Adipocyte (in vitro differentiated cells): Measurements from ENCODE around the gene CIDEC.
A peak's percentile ranks its signal among the peaks of the same experiment; 100 is the strongest.
"Not testable (repeated sequence)": the region's sequence is repeated elsewhere in the genome, so short reads cannot be mapped to it uniquely, and the experiment has no call there.

Experiments used
- DNase-seq: peaks from one replicate; pipeline ENCODE4 v3.0.0-alpha.2; 2015; ENCODE audit warnings: low read depth
- H3K27me3 ChIP-seq: replicated peaks from 2 replicates; pipeline ENCODE4 v1.7.0; 2013; ENCODE audit warnings: mild to moderate bottlenecking, low read length, moderate library complexity; ENCODE audit not compliant: control insufficient read depth, insufficient read depth
- H3K36me3 ChIP-seq: 2 replicates; pipeline ENCODE4 v1.7.0; 2013; ENCODE audit warnings: low read length, mild to moderate bottlenecking, moderate library complexity; ENCODE audit not compliant: control insufficient read depth, insufficient read depth, severe bottlenecking
- H3K4me1 ChIP-seq: 2 replicates; pipeline ENCODE4 v1.7.0; 2013; ENCODE audit warnings: mild to moderate bottlenecking, low read length, moderate library complexity; ENCODE audit not compliant: control insufficient read depth, insufficient read depth
- H3K4me3 ChIP-seq: 2 replicates; pipeline ENCODE4 v1.7.0; 2013; ENCODE audit warnings: mild to moderate bottlenecking, low read length, moderate library complexity
- H3K9ac ChIP-seq: 2 replicates; pipeline ENCODE4 v1.7.0; 2013; ENCODE audit warnings: mild to moderate bottlenecking, low read length, moderate library complexity
- H3K9me3 ChIP-seq: 2 replicates; pipeline ENCODE4 v1.7.0; 2013; ENCODE audit warnings: mild to moderate bottlenecking, low read length, moderate library complexity; ENCODE audit not compliant: control insufficient read depth

CIDEC gene

DNA sequence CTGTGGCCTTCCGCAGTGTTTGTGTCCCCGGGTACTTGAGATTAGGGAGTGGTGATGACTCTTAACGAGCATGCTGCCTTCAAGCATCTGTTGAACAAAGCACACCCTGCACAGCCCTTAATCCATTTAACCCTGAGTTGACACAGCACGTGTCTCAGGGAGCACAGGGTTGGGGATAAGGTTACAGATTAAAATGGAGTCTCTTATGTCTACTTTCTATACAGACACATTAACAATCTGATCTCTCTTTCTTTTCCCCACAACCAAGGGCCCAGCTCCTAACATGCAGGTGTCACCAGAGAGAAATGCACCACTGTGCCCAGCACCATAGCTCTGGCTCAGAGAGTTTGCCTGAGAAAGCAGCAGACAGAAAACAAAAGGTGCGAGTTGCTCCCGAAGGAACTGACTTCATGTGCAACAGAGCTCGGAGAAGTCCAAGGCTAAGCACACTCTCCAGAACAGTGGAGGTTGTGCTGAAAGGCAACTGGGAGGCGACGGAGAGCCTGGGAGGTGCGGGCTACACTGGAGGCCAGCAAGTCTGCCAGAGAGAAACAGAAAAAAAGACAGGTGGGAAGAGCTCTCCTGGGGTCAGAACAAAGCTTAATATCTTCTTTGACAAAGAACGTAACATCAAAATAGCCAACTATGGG is 25.6 kb downstream of the CIDEC start:
- DNase-seq, H3K9me3 ChIP-seq: not testable (repeated sequence)
- H3K4me1 ChIP-seq: peaks cover 22% of the 10 kb centered on the region

DNA sequence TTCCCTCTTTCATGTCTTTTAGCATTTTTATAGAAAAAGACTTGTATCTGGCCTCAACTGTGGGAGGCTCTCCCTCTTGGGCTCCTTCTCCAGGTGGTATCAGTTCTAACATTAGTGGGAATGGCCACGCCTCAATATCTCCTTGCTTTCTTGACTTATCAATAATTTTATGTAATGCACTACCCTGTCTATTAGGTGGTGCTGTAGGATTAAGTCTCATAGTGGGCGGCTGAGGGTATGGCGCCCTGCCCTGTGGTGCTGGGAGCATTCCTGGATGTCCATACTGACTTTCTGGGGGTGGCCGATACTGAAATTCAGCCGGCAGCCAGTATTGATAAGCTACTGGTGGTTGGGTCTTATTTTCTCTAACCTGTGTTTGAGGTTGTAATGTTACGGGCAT is 27.5 kb downstream of the CIDEC start:
- Histone ChIP-seq H3K27me3 (no peaks in the 10 kb centered on the region), H3K9me3 (no peaks in the 10 kb centered on the region), H3K4me1 (peaks cover 22% of the 10 kb centered on the region), H3K36me3 (no peaks in the 10 kb centered on the region), H3K4me3 (no peak overlapping the region), H3K9ac (no peak overlapping the region)
- DNase-seq: no peak

More for the DNA sequence above, 25.6 kb downstream of the CIDEC start:
- H3K27me3 ChIP-seq, H3K36me3 ChIP-seq, H3K9ac ChIP-seq, H3K4me3 ChIP-seq: not testable (repeated sequence)

DNA sequence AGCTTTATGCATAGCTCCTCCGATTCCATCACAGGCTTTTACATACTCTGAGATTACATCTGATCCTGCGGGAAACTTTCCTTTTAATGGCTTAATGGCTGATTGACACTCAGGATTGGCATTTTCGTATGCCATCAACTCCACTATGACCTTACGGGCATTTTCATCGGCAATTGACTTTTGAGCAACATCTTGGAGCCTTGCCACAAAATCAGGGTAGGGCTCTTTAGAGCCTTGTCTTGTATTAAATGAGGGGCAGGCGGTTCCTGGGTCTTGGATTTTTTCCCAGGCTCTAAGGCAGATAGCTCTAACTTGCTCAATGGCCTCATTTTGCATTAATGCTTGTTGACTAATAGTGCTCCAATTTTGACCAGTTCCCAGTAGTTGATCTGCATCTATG is 28.1 kb downstream of the CIDEC start:
- H3K9me3 ChIP-seq, H3K4me3 ChIP-seq, H3K27me3 ChIP-seq, DNase-seq, H3K36me3 ChIP-seq, H3K9ac ChIP-seq: not testable (repeated sequence)
- H3K4me1 ChIP-seq: peaks cover 22% of the 10 kb centered on the region

- not testable (repeated sequence) for H3K9me3 ChIP-seq, H3K36me3 ChIP-seq, DNase-seq, H3K9ac ChIP-seq, H3K4me3 ChIP-seq, H3K27me3 ChIP-seq
- peaks cover 22% of the 10 kb centered on the region for H3K4me1 ChIP-seq
These were observed 28.7 kb downstream of the CIDEC start for GRCh38 chr3:9851383-9851782.

DNA sequence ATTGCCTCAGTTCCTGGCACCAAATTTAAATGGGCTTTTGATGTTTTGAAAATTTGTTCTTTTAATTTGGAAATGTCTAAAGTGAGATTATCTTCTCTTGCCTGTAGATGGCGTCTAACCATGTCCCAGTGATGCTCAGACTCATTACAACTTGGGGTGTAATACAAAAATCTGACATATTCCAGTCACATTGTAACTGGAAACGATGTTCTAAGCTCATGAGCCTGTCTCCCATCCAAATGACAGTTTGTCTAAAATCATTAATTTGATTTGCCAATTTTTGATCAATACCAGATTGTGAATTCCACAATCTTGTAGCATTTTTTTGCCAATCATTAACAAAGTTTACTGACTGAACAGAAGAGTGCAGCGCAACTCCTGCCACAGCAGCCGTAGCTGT is 31.2 kb downstream of the CIDEC start:
- not testable (repeated sequence) for H3K4me3 ChIP-seq, H3K9me3 ChIP-seq, H3K36me3 ChIP-seq, H3K27me3 ChIP-seq
- H3K9ac ChIP-seq: peak overlapping the region; percentile 54
- H3K4me1 ChIP-seq: peaks cover 28% of the 10 kb centered on the region
- DNase-seq: peak; percentile 75

- not testable (repeated sequence) for H3K36me3 ChIP-seq, DNase-seq, H3K9me3 ChIP-seq, H3K9ac ChIP-seq, H3K27me3 ChIP-seq, H3K4me3 ChIP-seq
- peaks cover 29% of the 10 kb centered on the region for H3K4me1 ChIP-seq
These were observed 32.2 kb downstream of the CIDEC start for GRCh38 chr3:9847870-9848269.

- DNase-seq: no peak
- H3K4me1 ChIP-seq: peaks cover 28% of the 10 kb centered on the region
- no peaks in the 10 kb centered on the region for H3K27me3 ChIP-seq
- no peak overlapping the region for H3K4me3 ChIP-seq
- no peak overlapping the region for H3K9ac ChIP-seq
- no peaks in the 10 kb centered on the region for H3K9me3 ChIP-seq
- peaks cover under 1% of the 10 kb centered on the region for H3K36me3 ChIP-seq
These were observed 33.0 kb downstream of the CIDEC start for GRCh38 chr3:9846931-9847488.

DNA sequence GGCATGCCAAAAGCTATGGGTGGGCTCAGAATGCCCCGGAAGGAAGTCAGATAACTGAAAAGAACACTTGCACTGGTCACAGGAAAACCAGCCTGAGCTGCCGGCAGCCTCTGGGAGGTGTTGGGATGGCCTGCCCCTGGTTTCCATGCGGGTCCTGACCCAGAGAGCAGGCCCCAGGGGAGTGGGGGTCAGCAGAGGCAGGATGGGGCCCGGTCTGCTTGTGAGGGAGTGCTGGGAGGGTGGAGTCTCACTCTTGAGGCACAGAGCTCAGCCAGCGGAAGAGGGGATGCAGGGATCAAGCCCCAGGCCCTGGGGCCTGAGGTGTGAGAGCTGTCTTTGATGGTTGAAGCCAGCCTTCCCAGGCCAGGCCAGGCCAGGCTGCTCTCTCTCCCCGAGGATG is 33.8 kb downstream of the CIDEC start:
- Histone ChIP-seq H3K4me3 (no peak overlapping the region), H3K27me3 (no peaks in the 10 kb centered on the region), H3K9ac (no peak overlapping the region), H3K4me1 (peaks cover 23% of the 10 kb centered on the region), H3K36me3 (peaks cover 8% of the 10 kb centered on the region), H3K9me3 (no peaks in the 10 kb centered on the region)
- DNase-seq: no peak

GRCh38 chr3:9843715-9844438 is 36.2 kb downstream of the CIDEC start, which contains the start of gene RPUSD3:
Gene RPUSD3 (minus strand): TSS chr3:9844008. CDS start chr3:9843990, 18 bp downstream.
- DNase-seq: peak; percentile 99
- no peaks in the 10 kb centered on the region for H3K27me3 ChIP-seq
- H3K9me3 ChIP-seq: no peaks in the 10 kb centered on the region
- peak within 1 kb of the TSS; percentile 93 for H3K4me3 ChIP-seq
- H3K4me1 ChIP-seq: peaks cover 27% of the 10 kb centered on the region
- H3K36me3 ChIP-seq: peaks cover 26% of the 10 kb centered on the region
- H3K9ac ChIP-seq: peak within 1 kb of the TSS; percentile 95

DNA sequence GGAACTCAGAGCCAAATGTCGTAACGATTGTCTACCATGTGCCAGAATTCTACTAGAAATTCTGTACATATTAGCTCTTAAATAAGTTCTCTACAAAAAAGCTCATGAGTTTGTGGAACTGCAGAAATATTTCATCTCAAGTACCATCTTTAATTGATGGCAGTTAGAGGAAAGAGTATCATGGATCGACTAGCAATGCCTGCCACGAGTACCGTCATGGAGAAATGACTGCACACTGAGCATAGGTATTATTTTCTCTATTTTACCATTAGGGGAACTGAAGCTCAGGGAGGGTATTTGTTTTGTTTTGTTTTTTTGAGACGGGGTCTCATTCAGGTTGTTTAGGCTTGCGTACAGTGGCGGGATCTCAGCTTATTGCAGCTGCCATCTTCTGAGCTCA is 39.0 kb downstream of the CIDEC start:
- DNase-seq: no peak
- no peak overlapping the region for H3K9ac ChIP-seq
- H3K36me3 ChIP-seq: peaks cover 44% of the 10 kb centered on the region
- no peak overlapping the region for H3K4me3 ChIP-seq
- no peaks in the 10 kb centered on the region for H3K27me3 ChIP-seq
- no peaks in the 10 kb centered on the region for H3K9me3 ChIP-seq
- H3K4me1 ChIP-seq: peaks cover 24% of the 10 kb centered on the region

DNA sequence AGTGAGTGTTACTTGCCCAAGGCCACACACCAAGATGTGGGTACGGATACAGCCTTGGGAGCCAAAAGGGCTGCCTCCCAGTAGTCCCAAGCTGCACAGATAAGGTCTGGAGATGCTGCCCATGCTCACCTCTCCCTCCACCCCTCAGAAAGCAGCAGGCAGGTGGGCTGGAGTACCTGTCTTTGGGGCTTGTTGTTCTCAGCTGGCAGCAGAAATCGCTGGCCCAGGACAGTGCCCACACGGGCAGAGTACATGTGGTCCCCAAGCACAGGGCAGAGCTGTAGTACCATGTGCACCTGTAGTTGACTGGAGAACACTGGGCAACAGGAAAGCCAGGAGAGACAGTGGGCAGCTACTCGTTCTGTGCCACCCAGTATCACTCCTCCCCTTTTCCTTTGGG is 41.2 kb downstream of the CIDEC start:
- Histone ChIP-seq H3K9me3 (no peaks in the 10 kb centered on the region), H3K9ac (no peak overlapping the region), H3K36me3 (peaks cover 64% of the 10 kb centered on the region), H3K4me3 (no peak overlapping the region), H3K27me3 (no peaks in the 10 kb centered on the region), H3K4me1 (peaks cover 18% of the 10 kb centered on the region)
- no peak for DNase-seq
